ENCODE measurements around the gene ERCC6L2. TPM values are rescaled to one million over a fixed set of nuclear protein-coding genes. Genes with fewer than 3 reads are reported as not detected.

Gene ERCC6L2
- polyA plus RNA-seq, 1 of the 3 experiments (the other 2 are of a cell fraction), result 10.0 TPM

DNA sequence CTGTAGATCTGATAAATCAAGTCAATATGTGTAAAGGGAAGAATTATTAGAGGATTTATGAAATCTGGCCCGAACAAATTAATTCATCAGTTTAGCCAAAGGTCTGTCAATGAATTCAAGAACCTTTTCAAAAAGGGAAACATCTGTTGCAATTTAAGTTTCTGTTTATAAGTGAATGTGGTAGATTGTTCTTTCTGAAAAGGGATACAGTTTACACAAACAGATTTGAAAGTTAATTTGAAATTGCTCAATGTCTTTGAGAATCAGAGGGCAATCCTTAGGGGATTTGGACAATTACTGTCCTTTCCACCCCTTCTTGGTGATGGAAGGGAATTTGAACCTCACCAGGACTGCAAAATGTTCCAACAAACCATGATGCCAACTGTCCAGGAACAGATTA lies 29.7 kb upstream of the ERCC6L2 start:
- WGBS (ENCODE audit: low lambda C conversion rate), result 37% methylated on average over 1 of the region's 1 CpG
- Histone ChIP-seq H3K9me3 (no peaks in the 10 kb centered on the region), H3K4me2 (no peak overlapping the region), H3K79me2 (ENCODE audit: insufficient read depth) (no peaks in the 10 kb centered on the region), H3K4me3 (ENCODE audit: low read depth in 2 of 2, low read length in 1 of 2) (no peak overlapping the region), H4K20me1 (ENCODE audit: insufficient read depth) (no peaks in the 10 kb centered on the region), H3K4me1 (ENCODE audit: control insufficient read depth in 1 of 2, insufficient read depth in 2 of 2, low read depth in 1 of 2, low read length in 1 of 2) (peaks cover 0 to 2% of the 10 kb centered on the region in 2 experiments; a peak in 2 of 4 replicates), H3K9ac (no peak overlapping the region), H3K27ac (ENCODE audit: low read depth in 2 of 2, low read length in 1 of 2) (no peak overlapping the region), H3K9me2 (no peaks in the 10 kb centered on the region), H2AFZ (ENCODE audit: low read depth) (no peak overlapping the region), H3K27me3 (ENCODE audit: insufficient read depth) (no peaks in the 10 kb centered on the region), H3F3A (replicated peaks; ENCODE audit: insufficient read depth) (no peaks in the 10 kb centered on the region), H3K36me3 (replicated peaks in 1 of 2; ENCODE audit: control insufficient read depth in 1 of 2, insufficient read depth in 2 of 2, low read length in 1 of 2) (no peaks in the 10 kb centered on the region)
- ChIA-PET POLR2A (no interaction called here), CTCF (no interaction called here)
- no peak for DNase-seq
- TF ChIP-seq ELF1 (IDR thresholded peaks at IDR 0.05), result no peak
- TF ChIP-seq EP300 (IDR thresholded peaks at IDR 0.05; ENCODE audit: borderline replicate concordance in 1 of 2, low read depth in 1 of 2, low read length in 1 of 2), result 0 out of 4 replicates have a peak, but pooled peaks of 1 of the 2 experiments have one; percentile 24

DNA sequence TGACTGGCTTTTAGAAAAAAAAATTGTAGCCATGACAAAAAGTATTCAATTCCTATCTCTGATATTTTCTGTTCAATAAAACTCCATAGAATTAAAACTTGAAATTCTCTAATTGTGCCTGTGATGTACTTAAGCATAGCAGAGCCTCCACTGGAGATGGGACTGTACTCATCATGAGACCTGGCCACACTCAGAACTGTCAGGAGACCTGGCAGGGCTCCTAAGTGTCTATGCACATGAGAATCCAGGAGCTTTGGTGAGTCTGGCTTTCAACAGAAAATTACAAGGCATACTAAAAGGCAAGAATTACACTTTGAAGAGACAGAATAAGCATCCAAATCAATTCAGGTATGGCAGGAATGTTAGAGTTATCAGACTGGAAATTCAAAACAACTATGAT lies 26.7 kb upstream of the ERCC6L2 start:
- peaks cover 16% of the 10 kb centered on the region for H3F3A ChIP-seq (replicated peaks; ENCODE audit: insufficient read depth)
- no peak overlapping the region for H3K27ac ChIP-seq (ENCODE audit: low read depth in 2 of 2, low read length in 1 of 2)
- H4K20me1 ChIP-seq (ENCODE audit: insufficient read depth), result no peaks in the 10 kb centered on the region
- CTCF ChIA-PET, result no interaction called here
- H3K27me3 ChIP-seq (ENCODE audit: insufficient read depth), result no peaks in the 10 kb centered on the region
- DNase-seq, result no peak
- peaks cover 0 to 6% of the 10 kb centered on the region in 2 experiments; a peak in 3 of 4 replicates for H3K4me1 ChIP-seq (ENCODE audit: control insufficient read depth in 1 of 2, insufficient read depth in 2 of 2, low read depth in 1 of 2, low read length in 1 of 2)
- H3K79me2 ChIP-seq (ENCODE audit: insufficient read depth), result no peaks in the 10 kb centered on the region
- H2AFZ ChIP-seq (ENCODE audit: low read depth), result no peak overlapping the region
- TF ChIP-seq NFIC (IDR thresholded peaks at IDR 0.05; ENCODE audit: borderline replicate concordance), result no peak
- TF ChIP-seq, protein P1, sequence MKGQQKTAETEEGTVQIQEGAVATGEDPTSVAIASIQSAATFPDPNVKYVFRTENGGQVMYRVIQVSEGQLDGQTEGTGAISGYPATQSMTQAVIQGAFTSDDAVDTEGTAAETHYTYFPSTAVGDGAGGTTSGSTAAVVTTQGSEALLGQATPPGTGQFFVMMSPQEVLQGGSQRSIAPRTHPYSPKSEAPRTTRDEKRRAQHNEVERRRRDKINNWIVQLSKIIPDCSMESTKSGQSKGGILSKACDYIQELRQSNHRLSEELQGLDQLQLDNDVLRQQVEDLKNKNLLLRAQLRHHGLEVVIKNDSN (IDR thresholded peaks at IDR 0.05; ENCODE audit: borderline replicate concordance, low read depth), result no peak
- TF ChIP-seq, protein P2, sequence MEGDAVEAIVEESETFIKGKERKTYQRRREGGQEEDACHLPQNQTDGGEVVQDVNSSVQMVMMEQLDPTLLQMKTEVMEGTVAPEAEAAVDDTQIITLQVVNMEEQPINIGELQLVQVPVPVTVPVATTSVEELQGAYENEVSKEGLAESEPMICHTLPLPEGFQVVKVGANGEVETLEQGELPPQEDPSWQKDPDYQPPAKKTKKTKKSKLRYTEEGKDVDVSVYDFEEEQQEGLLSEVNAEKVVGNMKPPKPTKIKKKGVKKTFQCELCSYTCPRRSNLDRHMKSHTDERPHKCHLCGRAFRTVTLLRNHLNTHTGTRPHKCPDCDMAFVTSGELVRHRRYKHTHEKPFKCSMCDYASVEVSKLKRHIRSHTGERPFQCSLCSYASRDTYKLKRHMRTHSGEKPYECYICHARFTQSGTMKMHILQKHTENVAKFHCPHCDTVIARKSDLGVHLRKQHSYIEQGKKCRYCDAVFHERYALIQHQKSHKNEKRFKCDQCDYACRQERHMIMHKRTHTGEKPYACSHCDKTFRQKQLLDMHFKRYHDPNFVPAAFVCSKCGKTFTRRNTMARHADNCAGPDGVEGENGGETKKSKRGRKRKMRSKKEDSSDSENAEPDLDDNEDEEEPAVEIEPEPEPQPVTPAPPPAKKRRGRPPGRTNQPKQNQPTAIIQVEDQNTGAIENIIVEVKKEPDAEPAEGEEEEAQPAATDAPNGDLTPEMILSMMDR (IDR thresholded peaks at IDR 0.05), result no peak
- TF ChIP-seq GATA2 (CRISPR knock-in tag; IDR thresholded peaks at IDR 0.05), result no peak
- TF ChIP-seq TCF12 (IDR thresholded peaks at IDR 0.05), result no peak
- TF ChIP-seq EP300 (IDR thresholded peaks at IDR 0.05; ENCODE audit: borderline replicate concordance in 1 of 2, low read depth in 1 of 2, low read length in 1 of 2), result no peak
- TF ChIP-seq, protein P3, sequence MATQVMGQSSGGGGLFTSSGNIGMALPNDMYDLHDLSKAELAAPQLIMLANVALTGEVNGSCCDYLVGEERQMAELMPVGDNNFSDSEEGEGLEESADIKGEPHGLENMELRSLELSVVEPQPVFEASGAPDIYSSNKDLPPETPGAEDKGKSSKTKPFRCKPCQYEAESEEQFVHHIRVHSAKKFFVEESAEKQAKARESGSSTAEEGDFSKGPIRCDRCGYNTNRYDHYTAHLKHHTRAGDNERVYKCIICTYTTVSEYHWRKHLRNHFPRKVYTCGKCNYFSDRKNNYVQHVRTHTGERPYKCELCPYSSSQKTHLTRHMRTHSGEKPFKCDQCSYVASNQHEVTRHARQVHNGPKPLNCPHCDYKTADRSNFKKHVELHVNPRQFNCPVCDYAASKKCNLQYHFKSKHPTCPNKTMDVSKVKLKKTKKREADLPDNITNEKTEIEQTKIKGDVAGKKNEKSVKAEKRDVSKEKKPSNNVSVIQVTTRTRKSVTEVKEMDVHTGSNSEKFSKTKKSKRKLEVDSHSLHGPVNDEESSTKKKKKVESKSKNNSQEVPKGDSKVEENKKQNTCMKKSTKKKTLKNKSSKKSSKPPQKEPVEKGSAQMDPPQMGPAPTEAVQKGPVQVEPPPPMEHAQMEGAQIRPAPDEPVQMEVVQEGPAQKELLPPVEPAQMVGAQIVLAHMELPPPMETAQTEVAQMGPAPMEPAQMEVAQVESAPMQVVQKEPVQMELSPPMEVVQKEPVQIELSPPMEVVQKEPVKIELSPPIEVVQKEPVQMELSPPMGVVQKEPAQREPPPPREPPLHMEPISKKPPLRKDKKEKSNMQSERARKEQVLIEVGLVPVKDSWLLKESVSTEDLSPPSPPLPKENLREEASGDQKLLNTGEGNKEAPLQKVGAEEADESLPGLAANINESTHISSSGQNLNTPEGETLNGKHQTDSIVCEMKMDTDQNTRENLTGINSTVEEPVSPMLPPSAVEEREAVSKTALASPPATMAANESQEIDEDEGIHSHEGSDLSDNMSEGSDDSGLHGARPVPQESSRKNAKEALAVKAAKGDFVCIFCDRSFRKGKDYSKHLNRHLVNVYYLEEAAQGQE (IDR thresholded peaks at IDR 0.05; ENCODE audit: low read depth, low read length), result no peak
- TF ChIP-seq NRF1 (IDR thresholded peaks at IDR 0.05; ENCODE audit: low read depth, low read length), result no peak
- no peak for TF ChIP-seq JUND (IDR thresholded peaks at IDR 0.05)
- no peak for TF ChIP-seq CHD2 (IDR thresholded peaks at IDR 0.05; ENCODE audit: low read length, partially characterized antibody)
- TF ChIP-seq FOSL2 (IDR thresholded peaks at IDR 0.05; ENCODE audit: borderline replicate concordance, low read depth), result no peak
- TF ChIP-seq SIN3A (IDR thresholded peaks at IDR 0.05; ENCODE audit: borderline replicate concordance, low read depth, low read length), result no peak
- no peak for TF ChIP-seq YY1 (IDR thresholded peaks at IDR 0.05; ENCODE audit: low read depth)
- no peak for TF ChIP-seq GABPA (IDR thresholded peaks at IDR 0.05; ENCODE audit: low read depth)
- TF ChIP-seq, protein P4, sequence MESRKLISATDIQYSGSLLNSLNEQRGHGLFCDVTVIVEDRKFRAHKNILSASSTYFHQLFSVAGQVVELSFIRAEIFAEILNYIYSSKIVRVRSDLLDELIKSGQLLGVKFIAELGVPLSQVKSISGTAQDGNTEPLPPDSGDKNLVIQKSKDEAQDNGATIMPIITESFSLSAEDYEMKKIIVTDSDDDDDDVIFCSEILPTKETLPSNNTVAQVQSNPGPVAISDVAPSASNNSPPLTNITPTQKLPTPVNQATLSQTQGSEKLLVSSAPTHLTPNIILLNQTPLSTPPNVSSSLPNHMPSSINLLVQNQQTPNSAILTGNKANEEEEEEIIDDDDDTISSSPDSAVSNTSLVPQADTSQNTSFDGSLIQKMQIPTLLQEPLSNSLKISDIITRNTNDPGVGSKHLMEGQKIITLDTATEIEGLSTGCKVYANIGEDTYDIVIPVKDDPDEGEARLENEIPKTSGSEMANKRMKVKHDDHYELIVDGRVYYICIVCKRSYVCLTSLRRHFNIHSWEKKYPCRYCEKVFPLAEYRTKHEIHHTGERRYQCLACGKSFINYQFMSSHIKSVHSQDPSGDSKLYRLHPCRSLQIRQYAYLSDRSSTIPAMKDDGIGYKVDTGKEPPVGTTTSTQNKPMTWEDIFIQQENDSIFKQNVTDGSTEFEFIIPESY (IDR thresholded peaks at IDR 0.05; ENCODE audit: borderline replicate concordance, low read depth), result no peak
- no peak for TF ChIP-seq EZH2phosphoT487 (IDR thresholded peaks at IDR 0.05; ENCODE audit: borderline replicate concordance, low read depth)
- no peak for TF ChIP-seq POLR2AphosphoS5 (IDR thresholded peaks at IDR 0.05; ENCODE audit: low read depth, low read length)
- TF ChIP-seq RXRA (IDR thresholded peaks at IDR 0.05; ENCODE audit: borderline replicate concordance, low read depth), result no peak
- TF ChIP-seq, protein P5, sequence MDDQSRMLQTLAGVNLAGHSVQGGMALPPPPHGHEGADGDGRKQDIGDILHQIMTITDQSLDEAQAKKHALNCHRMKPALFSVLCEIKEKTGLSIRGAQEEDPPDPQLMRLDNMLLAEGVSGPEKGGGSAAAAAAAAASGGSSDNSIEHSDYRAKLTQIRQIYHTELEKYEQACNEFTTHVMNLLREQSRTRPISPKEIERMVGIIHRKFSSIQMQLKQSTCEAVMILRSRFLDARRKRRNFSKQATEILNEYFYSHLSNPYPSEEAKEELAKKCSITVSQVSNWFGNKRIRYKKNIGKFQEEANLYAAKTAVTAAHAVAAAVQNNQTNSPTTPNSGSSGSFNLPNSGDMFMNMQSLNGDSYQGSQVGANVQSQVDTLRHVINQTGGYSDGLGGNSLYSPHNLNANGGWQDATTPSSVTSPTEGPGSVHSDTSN (IDR thresholded peaks at IDR 0.05), result no peak
- H3K4me3 ChIP-seq (ENCODE audit: low read depth in 2 of 2, low read length in 1 of 2), result no peak overlapping the region
- H3K4me2 ChIP-seq, result no peak overlapping the region
- no peaks in the 10 kb centered on the region for H3K9me2 ChIP-seq
- no peak overlapping the region for H3K9ac ChIP-seq
- no peaks in the 10 kb centered on the region for H3K36me3 ChIP-seq (replicated peaks in 1 of 2; ENCODE audit: control insufficient read depth in 1 of 2, insufficient read depth in 2 of 2, low read length in 1 of 2)
- POLR2A ChIA-PET, result no interaction called here
- H3K9me3 ChIP-seq, result no peaks in the 10 kb centered on the region

Data from SK-N-SH (cell line).